ENCODE results near the gene CSNK1D.

Gene CSNK1D

GRCh38 chr17:82294064-82294773 lies 20.7 kb upstream of the CSNK1D start:
- DNase-seq = no peak

- peak; percentile 89 for DNase-seq
Observed at GRCh38 chr17:82292251-82293154, 19.0 kb upstream of the CSNK1D start.

- DNase-seq = no peak
Observed at GRCh38 chr17:82291582-82292250, 18.2 kb upstream of the CSNK1D start.

DNA sequence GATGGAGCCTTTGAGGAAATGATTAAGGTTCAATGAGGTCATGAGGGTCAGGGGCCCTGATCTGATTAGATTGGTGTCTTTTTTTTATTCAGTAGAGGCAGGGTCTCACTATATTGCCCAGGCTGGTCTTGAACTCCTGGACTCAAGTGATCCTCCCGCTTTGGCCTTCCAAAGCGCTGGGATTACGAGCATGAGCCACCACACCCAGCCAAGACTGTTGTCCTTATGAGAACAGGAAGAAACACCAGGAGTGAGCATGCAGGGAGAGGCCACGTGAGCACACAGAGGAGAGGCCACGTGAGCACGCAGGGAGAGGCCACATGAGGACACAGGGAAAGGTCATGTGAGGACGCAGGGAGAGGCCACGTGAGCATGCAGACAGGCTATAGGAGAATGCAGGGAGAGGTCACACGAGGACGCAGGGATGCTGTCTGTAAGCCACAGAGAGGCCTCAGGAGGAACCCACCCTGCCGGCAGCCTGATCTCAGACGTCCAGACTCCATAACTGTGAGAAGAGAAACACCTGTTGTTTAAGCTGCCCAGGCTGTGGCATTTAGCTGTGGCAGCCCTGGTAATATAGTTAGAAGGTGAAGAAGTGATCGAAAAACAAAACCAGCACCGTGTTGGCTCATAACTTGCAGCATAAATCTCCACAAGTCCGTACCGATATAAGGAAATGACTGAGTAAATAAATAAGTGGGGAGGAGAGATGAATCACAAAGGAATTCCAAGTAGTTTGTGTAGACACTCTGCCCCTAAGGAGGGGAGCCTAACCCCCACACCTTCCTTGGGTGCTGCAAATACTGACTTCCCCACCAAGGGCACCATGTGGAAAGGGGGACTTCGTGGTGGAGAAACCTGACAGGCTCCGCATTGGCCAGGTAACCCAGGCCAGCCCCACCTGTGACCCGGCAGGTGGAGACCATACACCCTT lies 14.6 kb upstream of the CSNK1D start:
- no peak for DNase-seq

- no peak for DNase-seq
Observed at GRCh38 chr17:82287013-82287867, 13.7 kb upstream of the CSNK1D start.

GRCh38 chr17:82285141-82285540 lies 11.6 kb upstream of the CSNK1D start:
- DNase-seq = no peak

DNA sequence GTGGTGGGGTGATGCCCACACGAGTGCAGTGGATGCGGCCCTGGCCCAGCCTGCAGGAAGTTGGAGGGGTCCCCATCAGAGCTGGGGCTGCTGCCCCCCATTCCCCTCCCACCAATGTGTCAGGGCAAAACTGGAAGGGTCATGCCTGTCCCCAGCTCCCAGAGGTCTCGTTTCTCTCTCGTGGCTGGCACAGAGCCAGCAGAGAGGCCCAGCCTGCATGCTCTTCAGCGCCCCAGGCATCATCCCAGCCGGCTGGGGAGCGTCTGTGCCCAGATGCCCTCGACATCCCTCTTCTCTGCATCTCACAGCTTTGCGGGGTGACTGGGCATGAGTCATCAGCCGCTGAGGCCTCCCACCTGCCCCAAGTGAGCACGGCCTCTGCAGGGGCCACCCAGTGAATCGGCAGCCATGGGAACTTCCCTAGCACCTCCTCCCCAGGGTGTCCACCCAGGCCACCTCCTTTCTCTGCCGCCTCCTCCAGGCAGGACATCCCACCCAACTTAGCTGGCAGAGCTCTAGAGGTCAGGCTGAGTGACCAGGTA lies 9.8 kb upstream of the CSNK1D start:
- DNase-seq = peak; percentile 14

- no peak for DNase-seq
Observed at GRCh38 chr17:82282239-82283207, 9.0 kb upstream of the CSNK1D start.

DNA sequence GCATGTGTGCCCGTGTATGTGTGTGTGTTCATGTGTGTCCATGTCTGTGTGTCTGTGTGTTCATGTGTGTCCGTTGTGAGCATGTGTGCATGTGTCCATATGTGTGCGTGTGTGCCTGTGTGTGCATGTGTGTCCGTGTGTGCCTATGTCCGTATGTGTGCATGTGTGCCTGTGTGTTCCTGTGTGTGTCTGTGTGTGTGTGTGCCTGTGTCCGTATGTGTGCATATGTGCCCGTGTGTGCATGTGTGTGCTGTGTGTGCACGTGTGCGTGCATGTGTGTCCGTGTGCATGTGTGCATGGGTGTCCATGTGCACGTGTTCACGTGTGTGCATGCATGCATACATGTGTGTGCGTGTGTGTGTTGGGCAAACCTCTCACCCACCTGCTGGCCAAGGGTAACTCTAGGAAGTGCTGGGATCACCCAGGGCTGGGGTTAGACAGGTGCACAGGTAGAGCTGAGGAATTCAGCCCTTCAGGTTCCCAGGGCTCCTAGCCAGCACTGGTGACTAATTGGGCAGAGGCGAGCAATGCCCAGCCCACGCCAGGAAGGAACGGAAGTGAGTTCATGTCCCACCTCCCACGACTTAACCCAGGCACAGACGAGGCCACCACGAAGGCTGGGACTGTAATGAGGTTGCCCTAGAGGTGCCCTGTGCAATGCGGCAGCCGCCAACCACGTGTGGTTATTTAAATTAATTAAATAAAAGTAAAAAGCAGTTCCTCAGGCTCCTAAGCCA lies 8.2 kb upstream of the CSNK1D start:
- DNase-seq = no peak

GRCh38 chr17:82281076-82281475 lies 7.6 kb upstream of the CSNK1D start:
- DNase-seq = no peak

DNA sequence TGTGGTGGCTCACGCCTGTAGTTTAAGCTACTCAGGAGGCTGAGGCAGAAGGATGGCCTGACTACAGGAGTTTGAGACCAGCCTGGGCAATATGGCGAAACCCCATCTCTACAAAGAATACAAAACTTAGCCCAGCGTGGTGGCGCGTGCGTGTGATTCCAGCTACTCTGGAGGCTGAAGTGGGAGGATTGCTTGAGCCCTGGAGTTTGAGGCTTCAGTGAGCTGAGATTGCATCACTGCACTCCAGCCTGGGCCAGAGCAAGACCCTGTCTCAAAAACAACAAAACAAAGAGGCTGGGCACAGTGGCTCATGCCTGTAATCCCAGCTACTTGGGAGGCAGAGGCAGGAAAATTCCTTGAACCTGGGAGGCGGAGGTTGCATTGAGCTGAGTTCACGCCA lies 7.0 kb upstream of the CSNK1D start:
- DNase-seq = no peak

DNA sequence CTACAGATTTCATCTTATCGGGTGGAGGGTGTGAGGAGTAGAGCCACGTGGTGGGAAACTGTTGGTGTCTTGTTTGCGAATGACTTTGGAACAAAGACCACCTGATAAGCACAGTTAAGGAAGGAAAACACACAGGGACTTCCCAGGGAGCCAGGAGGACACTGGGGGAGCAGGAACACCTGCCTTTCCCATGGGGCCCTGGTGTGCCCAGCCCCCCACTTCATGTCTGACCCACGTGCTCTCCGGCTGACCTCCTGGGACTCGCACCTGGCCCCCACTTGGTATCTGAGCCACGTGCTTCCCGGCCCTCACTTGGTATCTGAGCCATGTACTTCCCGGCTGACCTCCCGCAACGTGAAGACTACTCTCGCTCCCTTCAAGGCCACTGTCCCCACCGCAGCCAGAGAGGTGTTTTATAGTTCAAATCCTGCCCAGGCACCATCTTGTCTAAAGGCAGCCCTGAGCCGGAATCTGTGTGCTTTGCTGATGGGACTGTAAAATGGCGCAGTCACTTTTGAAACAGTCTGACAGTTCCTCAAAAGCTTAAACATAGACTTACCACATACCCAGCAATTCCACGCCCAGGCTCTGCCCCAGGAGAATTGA lies 5.4 kb upstream of the CSNK1D start:
- no peak for DNase-seq

DNA sequence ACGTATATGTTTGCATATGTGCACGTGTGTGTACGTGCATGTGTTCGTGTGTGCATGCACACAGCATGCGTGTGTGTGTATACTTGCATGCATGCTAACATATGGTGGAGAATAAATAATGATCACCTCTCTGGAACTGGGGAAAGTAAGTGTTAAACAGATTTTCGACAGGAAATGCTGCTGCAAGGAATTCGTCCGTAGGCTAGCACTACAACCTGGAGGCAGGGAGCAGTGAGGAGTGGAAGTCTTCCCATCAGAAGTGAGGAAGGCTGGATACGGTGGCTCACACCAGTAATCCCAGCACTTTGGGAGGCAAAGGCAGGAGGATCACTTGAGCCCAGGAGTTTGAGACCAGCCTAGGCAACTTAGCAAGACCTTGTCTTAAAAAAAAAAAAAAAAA lies 4.8 kb upstream of the CSNK1D start:
- no peak for DNase-seq

- no peak for DNase-seq
Observed at GRCh38 chr17:82277851-82278250, 4.4 kb upstream of the CSNK1D start.

- no peak for DNase-seq
Observed at GRCh38 chr17:82276938-82277337, 3.4 kb upstream of the CSNK1D start.

- no peak for DNase-seq
Observed at GRCh38 chr17:82275326-82275725, 1.8 kb upstream of the CSNK1D start.

- DNase-seq = no peak
Observed at GRCh38 chr17:82274134-82275020, 877 bp upstream of the CSNK1D start.

Data from DMS79 treated with DMSO at 0.1 percent for 48 hours (cell line).